Psoas muscle (tissue), 8 donors: ENCODE results near the gene ITPK1. TPM values are rescaled to one million over a fixed set of nuclear protein-coding genes. Genes with fewer than 3 reads are reported as not detected.
A peak's percentile ranks its signal among the peaks of the same experiment; 100 is the strongest.

ENCODE experiments used
- ATAC-seq, 4 donors: fragments of 200-7000 bp; cut with Tn5 transposase; one replicate each; pipeline ENCODE4 v1.9.1; 2020; ENCODE audit warnings: moderate library complexity in 3 of 4, mild to moderate bottlenecking in 2 of 4
- DNase-seq, 2 donors: peaks; one replicate each; pipeline ENCODE4 v3.0.0-alpha.2; 2020
- H3K27ac ChIP-seq: fragments of 200-600 bp; one replicate; pipeline ENCODE4 v1.8.0; 2022
- H3K27me3 ChIP-seq, 3 donors: fragments of 200-600 bp in 1 of 3; one replicate each; pipeline versions ENCODE4 v1.6.1 to v1.8.0; 2013 to 2022; ENCODE audit warnings: low read length in 2 of 3, mild to moderate bottlenecking in 2 of 3, moderate library complexity in 1 of 3; ENCODE audit not compliant: insufficient read depth in 3 of 3
- H3K36me3 ChIP-seq, 2 donors: fragments of 200-600 bp in 1 of 2; one replicate each; pipeline versions ENCODE4 v1.6.1 to v1.8.0; 2013 to 2022; ENCODE audit warnings: low read depth in 1 of 2, mild to moderate bottlenecking in 1 of 2, moderate library complexity in 1 of 2; ENCODE audit not compliant: insufficient read depth in 1 of 2
- H3K4me1 ChIP-seq: fragments of 200-600 bp; one replicate; pipeline ENCODE4 v1.8.0; 2022
- H3K4me3 ChIP-seq: fragments of 200-600 bp; one replicate; pipeline ENCODE4 v1.8.0; 2022; ENCODE audit warnings: mild to moderate bottlenecking
- H3K9me3 ChIP-seq: fragments of 200-600 bp; one replicate; pipeline ENCODE4 v1.8.0; 2022
- CTCF ChIP-seq: fragments of 200-600 bp; IDR thresholded peaks from one replicate; pipeline ENCODE4 v1.8.0; 2022; ENCODE audit warnings: antibody characterized with exemption
- WGBS, 3 donors: extraction: QIAGEN DNeasy Blood & Tissue Kit; methylation state at CpG; one replicate each; pipeline versions ENCODE4 v1.1.6 to v1.1.7; 2013; 5-methylcytosine and 5-hydroxymethylcytosine counted together
- intact Hi-C, 2 donors: fragments of 100-400 bp; cut with DNase I; formaldehyde crosslinking; loops; one replicate each; pipeline versions ENCODE4 v1.11.0 to v1.14.2; 2022
- polyA plus RNA-seq, 3 donors: library from polyadenylated mRNA; stranded (reverse); fragments of 200-250 nt; gene quantifications; one replicate each; pipeline ENCODE4 v1.2.3, GENCODE V29; 2013
- total RNA-seq, 4 donors: library from RNA; stranded (reverse); fragmentation: NEBNext Ultra II Directional in 2 of 4; extraction: Animal tissue kit (Norgen Biotek cat#: 25700) in 2 of 4; gene quantifications; one replicate each; pipeline versions ENCODE4 v1.2.1 to v1.2.4, GENCODE V29; 2021 to 2023
- donor health status: healthy with polysubstance abuse.
- donor health status: DM: no; HTN: no; CAD: no; lungs with moderate emphysema.
- donor health status: Bipolar disorder and iron deficiency.
- donor health status: healthy.
- donor health status: DM: yes; HTN: yes; CAD: no.
- donor health status: DM: no; HTN: no; CAD: no.
- donor health status: DM: no; HTN: no; CAD: no.
- donor health status: DM: yes; HTN: yes; CAD: no.

Gene ITPK1
- total and polyA plus RNA-seq, 7 donors, result 30.0 to 61.1 (median 42.7) TPM

- H3K36me3 ChIP-seq, result peaks cover 0 to 9% of the 10 kb centered on the region in 2 donors
- DNase-seq (no peak), ATAC-seq (no peak)
- WGBS, 3 donors, result 85 to 88% (median 87%) methylated on average over 11 of the region's 11 CpGs
- intact Hi-C loops, result no loop called here
- H3K27ac ChIP-seq, result no peak overlapping the region
- H3K27me3 ChIP-seq, result no peaks in the 10 kb centered on the region
- TF ChIP-seq CTCF, result no peak
- no peak overlapping the region for H3K4me3 ChIP-seq
- H3K4me1 ChIP-seq, result no peaks in the 10 kb centered on the region
- no peaks in the 10 kb centered on the region for H3K9me3 ChIP-seq
Observed at GRCh38 chr14:92940543-92940942, 175.2 kb downstream of the ITPK1 start.

GRCh38 chr14:92939699-92940098 lies 176.0 kb downstream of the ITPK1 start:
- peaks cover 0 to under 1% of the 10 kb centered on the region in 2 donors for H3K36me3 ChIP-seq
- H3K27ac ChIP-seq, result no peak overlapping the region
- DNase-seq (no peak), ATAC-seq (no peak)
- no peak for TF ChIP-seq CTCF
- WGBS, 3 donors, result 89 to 93% (median 92%) methylated on average over 12 of the region's 12 CpGs
- intact Hi-C loops, result no loop called here
- no peaks in the 10 kb centered on the region for H3K9me3 ChIP-seq
- no peaks in the 10 kb centered on the region for H3K4me1 ChIP-seq
- H3K27me3 ChIP-seq, result no peaks in the 10 kb centered on the region
- H3K4me3 ChIP-seq, result no peak overlapping the region

GRCh38 chr14:92938890-92939671 lies 176.6 kb downstream of the ITPK1 start:
- Histone ChIP-seq H3K27ac (no peak overlapping the region), H3K4me1 (no peaks in the 10 kb centered on the region), H3K4me3 (no peak overlapping the region), H3K27me3 (no peaks in the 10 kb centered on the region), H3K36me3 (no peaks in the 10 kb centered on the region), H3K9me3 (no peaks in the 10 kb centered on the region)
- ATAC-seq (no peak), DNase-seq (peak in 1 of 2 donors; percentile 40)
- no peak for TF ChIP-seq CTCF
- intact Hi-C loops, result no loop called here
- WGBS, 3 donors, result 90 to 92% (median 90%) methylated on average over 27 of the region's 27 CpGs

- no peak for ATAC-seq
Observed at GRCh38 chr14:92938235-92938875, 177.4 kb downstream of the ITPK1 start.

More at GRCh38 chr14:92938235-92938875, 177.4 kb downstream of the ITPK1 start:
- 52 to 58% (median 54%) methylated on average over 9 of the region's 9 CpGs for WGBS, 3 donors
- intact Hi-C loops, result no loop called here
- Histone ChIP-seq H3K4me1 (no peaks in the 10 kb centered on the region), H3K9me3 (no peaks in the 10 kb centered on the region), H3K27ac (no peak overlapping the region), H3K4me3 (no peak overlapping the region), H3K36me3 (no peaks in the 10 kb centered on the region), H3K27me3 (no peaks in the 10 kb centered on the region)
- peak in 1 of 2 donors; percentile 24 for DNase-seq
- no peak for TF ChIP-seq CTCF
